ENCODE data around the gene AUTS2. TPM values are rescaled to one million over a fixed set of nuclear protein-coding genes. Genes with fewer than 3 reads are reported as not detected.
"Not testable (repeated sequence)": the region's sequence is repeated elsewhere in the genome, so short reads cannot be mapped to it uniquely, and the experiment has no call there.

The AUTS2 gene
- total and polyA plus RNA-seq, 7 experiments from 2014 or later = 0.40 to 31.7 (median 4.2) TPM

DNA sequence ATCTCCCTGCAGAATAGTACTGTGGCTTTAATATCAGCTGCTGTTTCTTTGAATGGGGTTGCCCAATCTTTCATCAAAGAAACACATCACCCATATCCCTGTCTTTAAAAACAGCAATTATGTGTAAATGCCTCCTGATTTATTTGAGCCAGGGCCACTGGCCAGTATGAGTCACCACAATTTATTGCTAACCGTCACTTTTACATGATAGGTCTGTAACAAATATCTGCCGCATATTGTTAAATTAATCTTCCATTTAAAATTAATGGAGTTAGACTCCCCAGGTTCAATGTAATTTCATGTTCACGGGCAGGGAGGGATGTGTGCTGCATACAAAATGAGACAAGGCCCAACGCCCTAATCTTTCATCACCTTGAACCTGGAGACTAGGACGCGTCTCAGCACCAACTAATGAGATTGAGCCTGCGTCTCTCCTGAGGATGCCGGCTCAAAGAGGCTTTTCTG, 673.4 kb downstream of the AUTS2 start:
- intact Hi-C loops (cut with micrococcal nuclease) = no loop called here
- ChIA-PET POLR2A (no interaction called here), CTCF (no interaction called here)
- H3K4me3 ChIP-seq (ENCODE audit: low read length) = no peak overlapping the region
- H3K4me3 Mint-ChIP-seq = no peak overlapping the region
- H3K27me3 Mint-ChIP-seq = no peaks in the 10 kb centered on the region
- H3K27me3 ChIP-seq (ENCODE audit: control insufficient read depth in 2 of 2, insufficient read depth in 2 of 2, low read length in 2 of 2) = no peaks in the 10 kb centered on the region
- no peak for DNase-seq
- H3K27ac ChIP-seq (ENCODE audit: low read depth, low read length) = no peak overlapping the region
- no peaks in the 10 kb centered on the region for H3K4me1 Mint-ChIP-seq
- H3K36me3 Mint-ChIP-seq = no peaks in the 10 kb centered on the region
- no peak overlapping the region for H3K27ac Mint-ChIP-seq
- H3K9me3 ChIP-seq (ENCODE audit: control insufficient read depth in 2 of 3, low read length in 3 of 3) = no peaks in the 10 kb centered on the region
- H3K9me3 Mint-ChIP-seq = peaks cover 0 to 9% (median 0%) of the 10 kb centered on the region in 11 donors
- no peak for ATAC-seq
- H3K36me3 ChIP-seq (ENCODE audit: control insufficient read depth in 2 of 3, insufficient read depth in 3 of 3, low read length in 3 of 3) = no peaks in the 10 kb centered on the region
- no peaks in the 10 kb centered on the region for H3K4me1 ChIP-seq (ENCODE audit: control insufficient read depth in 2 of 2, insufficient read depth in 2 of 2, low read length in 2 of 2)

GRCh38 chr7:70275570-70275969, 677.3 kb downstream of the AUTS2 start:
- H3K9me3 Mint-ChIP-seq; H3K4me1 ChIP-seq (ENCODE audit: control insufficient read depth in 2 of 2, insufficient read depth in 2 of 2, low read length in 2 of 2); H3K4me3 Mint-ChIP-seq; DNase-seq; ATAC-seq; intact Hi-C loops (cut with micrococcal nuclease); H3K36me3 Mint-ChIP-seq; H3K4me1 Mint-ChIP-seq; CTCF ChIA-PET; H3K27ac ChIP-seq (ENCODE audit: low read depth, low read length); POLR2A ChIA-PET; H3K27me3 Mint-ChIP-seq; H3K9me3 ChIP-seq (ENCODE audit: control insufficient read depth in 2 of 3, low read length in 3 of 3); H3K27me3 ChIP-seq (ENCODE audit: control insufficient read depth in 2 of 2, insufficient read depth in 2 of 2, low read length in 2 of 2); H3K4me3 ChIP-seq (ENCODE audit: low read length); H3K36me3 ChIP-seq (ENCODE audit: control insufficient read depth in 2 of 3, insufficient read depth in 3 of 3, low read length in 3 of 3); H3K27ac Mint-ChIP-seq: not testable (repeated sequence)

- intact Hi-C loops (cut with micrococcal nuclease) = no loop called here
- no peaks in the 10 kb centered on the region for H3K36me3 ChIP-seq (ENCODE audit: control insufficient read depth in 2 of 3, insufficient read depth in 3 of 3, low read length in 3 of 3)
- no peak for ATAC-seq
- no peaks in the 10 kb centered on the region for H3K36me3 Mint-ChIP-seq
- H3K4me3 Mint-ChIP-seq = no peak overlapping the region
- H3K9me3 ChIP-seq (ENCODE audit: control insufficient read depth in 2 of 3, low read length in 3 of 3) = no peaks in the 10 kb centered on the region
- H3K27me3 Mint-ChIP-seq = no peaks in the 10 kb centered on the region
- H3K27me3 ChIP-seq (ENCODE audit: control insufficient read depth in 2 of 2, insufficient read depth in 2 of 2, low read length in 2 of 2) = no peaks in the 10 kb centered on the region
- no peak overlapping the region for H3K27ac ChIP-seq (ENCODE audit: low read depth, low read length)
- DNase-seq = no peak
- no peaks in the 10 kb centered on the region for H3K4me1 Mint-ChIP-seq
- CTCF ChIA-PET = no interaction called here
- H3K4me1 ChIP-seq (ENCODE audit: control insufficient read depth in 2 of 2, insufficient read depth in 2 of 2, low read length in 2 of 2) = no peaks in the 10 kb centered on the region
- H3K4me3 ChIP-seq (ENCODE audit: low read length) = no peak overlapping the region
- H3K9me3 Mint-ChIP-seq = peaks cover 0 to 7% (median 0%) of the 10 kb centered on the region in 11 donors
- H3K27ac Mint-ChIP-seq = no peak overlapping the region
- POLR2A ChIA-PET = no interaction called here
Observed at GRCh38 chr7:70285187-70285586, 686.9 kb downstream of the AUTS2 start.

DNA sequence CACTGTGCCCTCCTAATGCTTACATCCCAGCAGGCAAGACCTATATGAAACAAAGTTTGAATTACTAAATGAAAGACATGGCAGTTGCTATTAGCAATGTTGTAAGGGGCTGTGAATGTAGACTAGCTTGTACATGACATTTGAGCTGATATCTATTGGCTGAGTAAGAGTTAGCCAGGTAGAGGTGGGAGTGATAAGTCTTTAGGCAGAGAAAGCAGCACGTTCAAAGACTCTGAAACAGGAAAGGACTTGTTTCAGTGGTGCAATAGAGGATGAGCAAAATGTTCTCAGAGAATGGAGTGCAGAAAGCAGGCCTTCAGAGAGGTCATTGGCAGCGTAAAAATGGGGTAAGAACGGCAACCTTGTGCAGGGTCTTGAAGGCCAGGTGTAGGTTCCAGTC, 687.6 kb downstream of the AUTS2 start:
- H3K9me3 Mint-ChIP-seq = peaks cover 0 to 7% (median 0%) of the 10 kb centered on the region in 11 donors
- Histone ChIP-seq H3K27ac (ENCODE audit: low read depth, low read length) (no peak overlapping the region), H3K4me3 (ENCODE audit: low read length) (no peak overlapping the region), H3K9me3 (ENCODE audit: control insufficient read depth in 2 of 3, low read length in 3 of 3) (no peaks in the 10 kb centered on the region), H3K36me3 (ENCODE audit: control insufficient read depth in 2 of 3, insufficient read depth in 3 of 3, low read length in 3 of 3) (no peaks in the 10 kb centered on the region), H3K4me1 (ENCODE audit: control insufficient read depth in 2 of 2, insufficient read depth in 2 of 2, low read length in 2 of 2) (no peaks in the 10 kb centered on the region), H3K27me3 (ENCODE audit: control insufficient read depth in 2 of 2, insufficient read depth in 2 of 2, low read length in 2 of 2) (no peaks in the 10 kb centered on the region)
- H3K27me3 Mint-ChIP-seq = no peaks in the 10 kb centered on the region
- intact Hi-C loops (cut with micrococcal nuclease) = no loop called here
- ATAC-seq (no peak), DNase-seq (no peak)
- H3K4me1 Mint-ChIP-seq = no peaks in the 10 kb centered on the region
- H3K36me3 Mint-ChIP-seq = no peaks in the 10 kb centered on the region
- H3K27ac Mint-ChIP-seq = no peak overlapping the region
- CTCF ChIA-PET = no interaction called here
- POLR2A ChIA-PET = no interaction called here
- no peak overlapping the region for H3K4me3 Mint-ChIP-seq

DNA sequence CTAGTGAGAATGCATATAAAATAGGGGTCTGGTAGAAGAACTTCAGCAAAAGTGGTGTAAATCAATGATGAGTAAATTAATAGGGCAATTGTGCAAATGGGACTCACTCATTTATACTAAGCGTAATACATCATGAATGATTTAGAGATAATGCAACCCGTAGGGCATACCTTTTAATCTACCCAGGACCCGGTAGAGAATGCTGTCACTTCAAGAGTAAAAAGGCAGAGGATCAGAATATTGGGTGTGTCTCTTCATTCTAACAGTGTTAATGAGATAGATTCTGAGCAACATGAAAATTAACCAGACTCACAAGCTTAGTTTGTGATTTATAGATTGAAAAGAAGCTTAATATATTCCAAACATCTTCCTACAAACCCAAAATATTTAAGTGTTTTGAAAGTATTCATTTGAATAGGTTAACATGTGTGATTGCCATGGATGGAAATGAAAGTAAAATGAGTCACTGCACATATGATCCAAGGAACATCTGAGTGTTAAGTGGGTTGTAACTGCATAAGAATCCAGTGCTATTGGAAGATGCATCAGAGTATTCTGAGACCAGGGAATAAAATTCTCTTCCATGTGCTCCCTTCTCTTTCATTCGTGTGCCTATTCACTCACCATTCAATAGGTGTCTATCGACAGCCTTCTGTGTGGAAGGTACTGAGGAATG, 690.6 kb downstream of the AUTS2 start:
- no peak overlapping the region for H3K4me3 Mint-ChIP-seq
- ChIA-PET CTCF (no interaction called here), POLR2A (no interaction called here)
- no peaks in the 10 kb centered on the region for H3K27me3 ChIP-seq (ENCODE audit: control insufficient read depth in 2 of 2, insufficient read depth in 2 of 2, low read length in 2 of 2)
- no peaks in the 10 kb centered on the region for H3K36me3 ChIP-seq (ENCODE audit: control insufficient read depth in 2 of 3, insufficient read depth in 3 of 3, low read length in 3 of 3)
- peaks cover 0 to 4% (median 0%) of the 10 kb centered on the region in 11 donors for H3K9me3 Mint-ChIP-seq
- no peaks in the 10 kb centered on the region for H3K27me3 Mint-ChIP-seq
- H3K9me3 ChIP-seq (ENCODE audit: control insufficient read depth in 2 of 3, low read length in 3 of 3) = no peaks in the 10 kb centered on the region
- H3K4me1 ChIP-seq (ENCODE audit: control insufficient read depth in 2 of 2, insufficient read depth in 2 of 2, low read length in 2 of 2) = no peaks in the 10 kb centered on the region
- H3K4me1 Mint-ChIP-seq = no peaks in the 10 kb centered on the region
- DNase-seq (no peak), ATAC-seq (no peak)
- H3K4me3 ChIP-seq (ENCODE audit: low read length) = no peak overlapping the region
- H3K27ac Mint-ChIP-seq = no peak overlapping the region
- H3K36me3 Mint-ChIP-seq = no peaks in the 10 kb centered on the region
- no peak overlapping the region for H3K27ac ChIP-seq (ENCODE audit: low read depth, low read length)
- intact Hi-C loops (cut with micrococcal nuclease) = no loop called here

GRCh38 chr7:70292716-70293115, 694.4 kb downstream of the AUTS2 start:
- intact Hi-C loops (cut with micrococcal nuclease) = no loop called here
- POLR2A ChIA-PET = no interaction called here
- H3K4me1 Mint-ChIP-seq = peaks cover 0 to 2% (median 0%) of the 10 kb centered on the region in 7 donors
- H3K27me3 Mint-ChIP-seq = no peaks in the 10 kb centered on the region
- no peaks in the 10 kb centered on the region for H3K9me3 ChIP-seq (ENCODE audit: control insufficient read depth in 2 of 3, low read length in 3 of 3)
- H3K36me3 Mint-ChIP-seq = no peaks in the 10 kb centered on the region
- H3K4me3 ChIP-seq (ENCODE audit: low read length) = no peak overlapping the region
- no peaks in the 10 kb centered on the region for H3K36me3 ChIP-seq (ENCODE audit: control insufficient read depth in 2 of 3, insufficient read depth in 3 of 3, low read length in 3 of 3)
- no peak overlapping the region for H3K4me3 Mint-ChIP-seq
- H3K27ac Mint-ChIP-seq = no peak overlapping the region
- no peak for ATAC-seq
- peaks cover 0 to 6% (median 0%) of the 10 kb centered on the region in 11 donors for H3K9me3 Mint-ChIP-seq
- no peaks in the 10 kb centered on the region for H3K4me1 ChIP-seq (ENCODE audit: control insufficient read depth in 2 of 2, insufficient read depth in 2 of 2, low read length in 2 of 2)
- no peaks in the 10 kb centered on the region for H3K27me3 ChIP-seq (ENCODE audit: control insufficient read depth in 2 of 2, insufficient read depth in 2 of 2, low read length in 2 of 2)
- CTCF ChIA-PET = no interaction called here
- H3K27ac ChIP-seq (ENCODE audit: low read depth, low read length) = no peak overlapping the region
- DNase-seq = no peak

DNA sequence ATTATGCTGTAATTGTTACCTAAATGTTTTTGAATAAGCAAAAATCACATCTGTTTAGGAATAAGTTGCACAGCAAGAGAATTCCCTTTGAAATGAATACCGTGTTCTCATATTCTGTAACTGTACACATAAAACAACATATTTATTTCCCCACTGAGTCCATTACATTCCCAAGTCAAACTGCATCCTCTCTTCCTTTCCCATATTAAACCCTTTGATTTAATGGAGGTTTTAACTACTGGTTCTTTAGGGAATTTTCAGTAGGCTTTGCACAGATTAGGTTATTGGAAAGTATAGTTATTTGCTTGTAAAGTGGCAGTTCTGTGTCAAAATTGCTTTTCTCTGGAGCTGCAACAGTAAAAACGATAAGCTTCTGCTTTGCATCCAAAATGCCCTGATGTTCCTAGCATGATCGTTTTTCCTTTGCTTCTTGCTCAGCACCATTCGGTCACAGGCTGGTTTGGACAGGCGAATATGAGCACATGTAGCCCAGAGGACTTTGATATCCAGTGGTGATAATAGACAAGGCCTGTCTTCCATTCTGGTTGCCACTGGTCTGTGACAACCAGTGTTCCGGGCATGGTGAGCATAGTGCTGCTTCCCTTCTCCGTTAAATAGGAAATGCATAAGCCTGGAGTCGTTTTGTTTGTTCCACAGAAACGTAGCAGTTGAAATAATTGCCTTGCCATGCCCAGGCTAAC, 696.1 kb downstream of the AUTS2 start:
- Histone ChIP-seq H3K27me3 (ENCODE audit: control insufficient read depth in 2 of 2, insufficient read depth in 2 of 2, low read length in 2 of 2) (no peaks in the 10 kb centered on the region), H3K36me3 (ENCODE audit: control insufficient read depth in 2 of 3, insufficient read depth in 3 of 3, low read length in 3 of 3) (no peaks in the 10 kb centered on the region), H3K9me3 (ENCODE audit: control insufficient read depth in 2 of 3, low read length in 3 of 3) (no peaks in the 10 kb centered on the region), H3K4me1 (ENCODE audit: control insufficient read depth in 2 of 2, insufficient read depth in 2 of 2, low read length in 2 of 2) (no peaks in the 10 kb centered on the region), H3K27ac (ENCODE audit: low read depth, low read length) (no peak overlapping the region), H3K4me3 (ENCODE audit: low read length) (no peak overlapping the region)
- H3K9me3 Mint-ChIP-seq = peaks cover 0 to 5% (median 0%) of the 10 kb centered on the region in 11 donors
- H3K27ac Mint-ChIP-seq = no peak overlapping the region
- ChIA-PET POLR2A (no interaction called here), CTCF (no interaction called here)
- no peak overlapping the region for H3K4me3 Mint-ChIP-seq
- H3K36me3 Mint-ChIP-seq = no peaks in the 10 kb centered on the region
- H3K4me1 Mint-ChIP-seq = peaks cover 0 to 2% (median 0%) of the 10 kb centered on the region in 7 donors
- H3K27me3 Mint-ChIP-seq = peaks cover 0 to 5% (median 0%) of the 10 kb centered on the region in 5 donors
- DNase-seq (no peak), ATAC-seq (no peak)
- intact Hi-C loops (cut with micrococcal nuclease) = no loop called here

Data from naive thymus-derived CD4-positive, alpha-beta T cell (primary cell).